GM23338 (cell line): ENCODE data around the gene NOTO. TPM values are rescaled to one million over a fixed set of nuclear protein-coding genes. Genes with fewer than 3 reads are reported as not detected.

Source experiments
- ATAC-seq: fragments of 200-7000 bp; cut with Tn5 transposase; 3 replicates; pipeline ENCODE4 v1.9.1; 2020
- DNase-seq: peaks from one replicate; pipeline ENCODE4 v3.0.0-alpha.2; 2015; ENCODE audit warnings: low spot score
- H2AFZ ChIP-seq: fragments of 200-600 bp; sonication (generic); 2 replicates; pipeline ENCODE4 v1.8.0; 2016; ENCODE audit warnings: antibody characterized with exemption, mild to moderate bottlenecking, moderate library complexity
- H3F3A ChIP-seq: fragments of 200-600 bp; sonication (generic); replicated peaks from 2 replicates; pipeline ENCODE4 v1.8.0; 2017; ENCODE audit warnings: antibody characterized with exemption, mixed run types, low read depth
- H3K27ac ChIP-seq: fragments of 200-600 bp; sonication (generic); 2 replicates; pipeline ENCODE4 v1.6.1; 2016; ENCODE audit warnings: low read depth
- H3K27me3 ChIP-seq: fragments of 200-600 bp; sonication (generic); 2 replicates; pipeline ENCODE4 v1.8.0; 2016; ENCODE audit warnings: mild to moderate bottlenecking, mixed run types, moderate library complexity; ENCODE audit not compliant: insufficient read depth
- H3K36me3 ChIP-seq: fragments of 200-600 bp; sonication (generic); 2 replicates; pipeline ENCODE4 v1.8.0; 2016; ENCODE audit warnings: mild to moderate bottlenecking; ENCODE audit not compliant: insufficient read depth
- H3K4me1 ChIP-seq: fragments of 200-600 bp; sonication (generic); 2 replicates; pipeline ENCODE4 v1.8.0; 2016; ENCODE audit warnings: mild to moderate bottlenecking, moderate library complexity; ENCODE audit not compliant: insufficient read depth
- H3K4me2 ChIP-seq: fragments of 200-600 bp; sonication (generic); 2 replicates; pipeline ENCODE4 v1.7.1; 2017; ENCODE audit warnings: mixed run types
- H3K4me3 ChIP-seq: fragments of 200-600 bp; sonication (generic); 2 replicates; pipeline ENCODE4 v1.6.1; 2016; ENCODE audit warnings: mixed run types
- H3K79me2 ChIP-seq: fragments of 200-600 bp; sonication (generic); replicated peaks from 2 replicates; pipeline ENCODE4 v1.8.0; 2017; ENCODE audit warnings: mild to moderate bottlenecking; ENCODE audit not compliant: insufficient read depth
- H3K9me2 ChIP-seq: fragments of 200-600 bp; sonication (generic); 2 replicates; pipeline ENCODE4 v1.8.0; 2017; ENCODE audit not compliant: insufficient read depth
- H4K20me1 ChIP-seq: fragments of 200-600 bp; sonication (generic); replicated peaks from 2 replicates; pipeline ENCODE4 v1.8.0; 2017; ENCODE audit warnings: mild to moderate bottlenecking; ENCODE audit not compliant: insufficient read depth
- H3K27ac Mint-ChIP-seq: 2 replicates; pipeline ENCODE4 v1.8.0; 2020; ENCODE audit warnings: inconsistent platforms, mild to moderate bottlenecking, moderate library complexity, mixed read lengths
- H3K27me3 Mint-ChIP-seq: 3 replicates; pipeline ENCODE4 v1.8.0; 2022; ENCODE audit warnings: low read depth, mild to moderate bottlenecking, moderate library complexity, mixed read lengths, inconsistent platforms; ENCODE audit not compliant: insufficient read depth, poor library complexity
- H3K36me3 Mint-ChIP-seq: 3 replicates; pipeline ENCODE4 v1.8.0; 2021; ENCODE audit warnings: low read depth, mild to moderate bottlenecking, inconsistent platforms, moderate library complexity, mixed read lengths
- H3K4me1 Mint-ChIP-seq: 3 replicates; pipeline ENCODE4 v1.8.0; 2020; ENCODE audit warnings: mild to moderate bottlenecking, inconsistent platforms, mixed read lengths
- H3K4me3 Mint-ChIP-seq: 3 replicates; pipeline ENCODE4 v1.8.0; 2021; ENCODE audit warnings: moderate library complexity, mild to moderate bottlenecking, inconsistent platforms, mixed read lengths
- H3K9me3 Mint-ChIP-seq: 3 replicates; pipeline ENCODE4 v1.8.0; 2020; ENCODE audit warnings: moderate library complexity, mild to moderate bottlenecking, inconsistent platforms, mixed read lengths
- CREB1 ChIP-seq: fragments of 250-450 bp; sonication (Bioruptor Pico); IDR thresholded peaks from 2 replicates; pipeline ENCODE4 v1.5.0; 2020; ENCODE audit warnings: low read depth, mild to moderate bottlenecking, moderate library complexity
- EZH2 ChIP-seq: fragments of 200-600 bp; sonication (generic); IDR thresholded peaks from one replicate; pipeline ENCODE4 v1.8.0; 2017; ENCODE audit warnings: antibody characterized with exemption, mild to moderate bottlenecking, low read depth; ENCODE audit not compliant: unreplicated experiment
- EZH2phosphoT487 ChIP-seq: fragments of 200-600 bp; sonication (generic); IDR thresholded peaks from one replicate; pipeline ENCODE4 v1.8.1; 2018; ENCODE audit warnings: antibody characterized with exemption; ENCODE audit not compliant: unreplicated experiment
- NANOG ChIP-seq: IDR thresholded peaks from 2 replicates; pipeline ENCODE4 v1.6.1; 2016; ENCODE audit warnings: antibody characterized with exemption, borderline replicate concordance
- ZNF114 ChIP-seq: fragments of 250-450 bp; sonication (Bioruptor Pico); IDR thresholded peaks from 2 replicates; pipeline ENCODE4 v1.5.0; 2020; ENCODE audit warnings: mild to moderate bottlenecking, moderate library complexity
- ZNF331 ChIP-seq: fragments of 250-450 bp; sonication (Bioruptor Pico); IDR thresholded peaks from 2 replicates; pipeline ENCODE4 v1.5.0; 2020; ENCODE audit warnings: low read depth, mild to moderate bottlenecking, moderate library complexity
- polyA plus RNA-seq: library from polyadenylated mRNA; unstranded; fragments of >200 nt; fragmentation: Nextera tagmentation; extraction: Ambion mirVana; gene quantifications from 2 replicates; pipeline ENCODE4 v1.2.1, GENCODE V29; 2016
- total RNA-seq: library from RNA; depleted of rRNA; stranded (reverse); fragments of >200 nt; shearing (Covaris generic); gene quantifications from 2 replicates; pipeline ENCODE4 v1.2.3, GENCODE V29; 2014
- TF ChIP-seq, protein P1 (sequence below), 2 experiments: fragments of 200-600 bp in 1 of 2; sonication (generic) in 1 of 2; conservative IDR thresholded peaks; 2 replicates each; pipeline versions ENCODE4 v1.5.1 to v1.6.1; 2016 to 2017; ENCODE audit warnings: antibody characterized with exemption in 2 of 2, low read depth in 2 of 2, mild to moderate bottlenecking in 2 of 2, moderate library complexity in 1 of 2
- TF ChIP-seq, protein P2 (sequence below): IDR thresholded peaks from one replicate; pipeline ENCODE4 v1.6.1; 2018; ENCODE audit warnings: antibody characterized with exemption; ENCODE audit not compliant: unreplicated experiment
- TF ChIP-seq, protein P3 (sequence below): IDR thresholded peaks from 2 replicates; pipeline ENCODE4 v1.6.1; 2016; ENCODE audit warnings: antibody characterized with exemption

NOTO gene
- total and polyA plus RNA-seq, 2 experiments from 2014 or later = 0.06 to 0.73 TPM

DNA sequence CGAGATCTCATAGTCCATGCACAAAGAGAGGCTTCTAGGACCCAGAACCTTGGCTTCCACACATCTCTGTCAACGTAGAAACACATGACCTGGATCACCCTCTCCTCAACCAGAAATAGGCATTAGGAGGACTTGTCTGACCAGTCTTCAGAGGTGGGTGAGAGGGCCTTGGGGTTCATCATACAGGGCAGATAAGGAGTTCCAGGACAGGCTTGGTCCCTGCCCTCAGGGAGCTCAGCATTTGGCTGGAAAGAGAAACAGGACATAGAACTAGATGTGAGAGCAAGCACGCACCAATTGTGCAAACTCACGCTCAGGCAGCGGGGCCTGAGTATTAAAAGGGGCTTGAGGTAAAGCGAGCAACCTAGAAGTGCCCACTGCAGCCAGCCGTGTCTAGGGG lies 28.6 kb upstream of the NOTO start:
- H3K4me1 Mint-ChIP-seq = peaks cover 29% of the 10 kb centered on the region

DNA sequence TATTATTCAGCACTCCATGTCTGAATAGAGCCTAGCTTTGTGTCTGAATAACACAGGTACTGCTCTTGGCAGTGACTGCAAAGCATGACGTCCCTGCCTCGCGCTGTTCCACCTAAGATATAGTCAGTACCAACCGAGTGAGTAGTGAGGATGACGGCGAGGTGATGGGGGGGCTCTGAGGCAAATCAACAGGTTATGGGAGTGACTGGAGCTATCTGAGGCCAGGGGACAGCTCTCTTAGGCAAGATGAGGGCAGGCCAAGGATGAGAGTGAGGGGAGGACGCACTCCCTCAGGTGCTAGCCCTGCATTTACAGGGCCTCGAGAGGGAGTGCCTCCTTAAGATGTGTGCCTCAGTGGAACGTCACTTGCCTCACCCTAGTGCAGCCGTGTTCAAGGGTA lies 28.1 kb upstream of the NOTO start:
- DNase-seq (no peak), ATAC-seq (no peak)
- peaks cover 58% of the 10 kb centered on the region for H3K27me3 Mint-ChIP-seq
- no peaks in the 10 kb centered on the region for H3K9me2 ChIP-seq
- H4K20me1 ChIP-seq = no peaks in the 10 kb centered on the region
- no peaks in the 10 kb centered on the region for H3K36me3 Mint-ChIP-seq
- H3K4me1 Mint-ChIP-seq = peaks cover 27% of the 10 kb centered on the region
- no peak overlapping the region for H3K4me2 ChIP-seq
- no peak overlapping the region for H3K4me3 ChIP-seq
- no peak overlapping the region for H3K27ac ChIP-seq
- H3K4me1 ChIP-seq = peaks cover 17% of the 10 kb centered on the region
- peaks cover 3% of the 10 kb centered on the region; the same call in 1 of the 2 replicates for H3F3A ChIP-seq
- no peaks in the 10 kb centered on the region for H3K36me3 ChIP-seq
- no peak overlapping the region for H3K27ac Mint-ChIP-seq
- no peak overlapping the region for H3K4me3 Mint-ChIP-seq
- H2AFZ ChIP-seq = no peak overlapping the region
- H3K27me3 ChIP-seq = peaks cover 69% of the 10 kb centered on the region
- no peaks in the 10 kb centered on the region for H3K79me2 ChIP-seq
- H3K9me3 Mint-ChIP-seq = no peaks in the 10 kb centered on the region
- no peak for TF ChIP-seq EZH2phosphoT487
- TF ChIP-seq ZNF331 (CRISPR knock-in tag) = no peak
- no peak for TF ChIP-seq CREB1
- TF ChIP-seq, protein P1, sequence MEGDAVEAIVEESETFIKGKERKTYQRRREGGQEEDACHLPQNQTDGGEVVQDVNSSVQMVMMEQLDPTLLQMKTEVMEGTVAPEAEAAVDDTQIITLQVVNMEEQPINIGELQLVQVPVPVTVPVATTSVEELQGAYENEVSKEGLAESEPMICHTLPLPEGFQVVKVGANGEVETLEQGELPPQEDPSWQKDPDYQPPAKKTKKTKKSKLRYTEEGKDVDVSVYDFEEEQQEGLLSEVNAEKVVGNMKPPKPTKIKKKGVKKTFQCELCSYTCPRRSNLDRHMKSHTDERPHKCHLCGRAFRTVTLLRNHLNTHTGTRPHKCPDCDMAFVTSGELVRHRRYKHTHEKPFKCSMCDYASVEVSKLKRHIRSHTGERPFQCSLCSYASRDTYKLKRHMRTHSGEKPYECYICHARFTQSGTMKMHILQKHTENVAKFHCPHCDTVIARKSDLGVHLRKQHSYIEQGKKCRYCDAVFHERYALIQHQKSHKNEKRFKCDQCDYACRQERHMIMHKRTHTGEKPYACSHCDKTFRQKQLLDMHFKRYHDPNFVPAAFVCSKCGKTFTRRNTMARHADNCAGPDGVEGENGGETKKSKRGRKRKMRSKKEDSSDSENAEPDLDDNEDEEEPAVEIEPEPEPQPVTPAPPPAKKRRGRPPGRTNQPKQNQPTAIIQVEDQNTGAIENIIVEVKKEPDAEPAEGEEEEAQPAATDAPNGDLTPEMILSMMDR (conservative IDR thresholded peaks at IDR 0.05; ENCODE audit: low read depth in 2 of 2) = no peak
- TF ChIP-seq, protein P2, sequence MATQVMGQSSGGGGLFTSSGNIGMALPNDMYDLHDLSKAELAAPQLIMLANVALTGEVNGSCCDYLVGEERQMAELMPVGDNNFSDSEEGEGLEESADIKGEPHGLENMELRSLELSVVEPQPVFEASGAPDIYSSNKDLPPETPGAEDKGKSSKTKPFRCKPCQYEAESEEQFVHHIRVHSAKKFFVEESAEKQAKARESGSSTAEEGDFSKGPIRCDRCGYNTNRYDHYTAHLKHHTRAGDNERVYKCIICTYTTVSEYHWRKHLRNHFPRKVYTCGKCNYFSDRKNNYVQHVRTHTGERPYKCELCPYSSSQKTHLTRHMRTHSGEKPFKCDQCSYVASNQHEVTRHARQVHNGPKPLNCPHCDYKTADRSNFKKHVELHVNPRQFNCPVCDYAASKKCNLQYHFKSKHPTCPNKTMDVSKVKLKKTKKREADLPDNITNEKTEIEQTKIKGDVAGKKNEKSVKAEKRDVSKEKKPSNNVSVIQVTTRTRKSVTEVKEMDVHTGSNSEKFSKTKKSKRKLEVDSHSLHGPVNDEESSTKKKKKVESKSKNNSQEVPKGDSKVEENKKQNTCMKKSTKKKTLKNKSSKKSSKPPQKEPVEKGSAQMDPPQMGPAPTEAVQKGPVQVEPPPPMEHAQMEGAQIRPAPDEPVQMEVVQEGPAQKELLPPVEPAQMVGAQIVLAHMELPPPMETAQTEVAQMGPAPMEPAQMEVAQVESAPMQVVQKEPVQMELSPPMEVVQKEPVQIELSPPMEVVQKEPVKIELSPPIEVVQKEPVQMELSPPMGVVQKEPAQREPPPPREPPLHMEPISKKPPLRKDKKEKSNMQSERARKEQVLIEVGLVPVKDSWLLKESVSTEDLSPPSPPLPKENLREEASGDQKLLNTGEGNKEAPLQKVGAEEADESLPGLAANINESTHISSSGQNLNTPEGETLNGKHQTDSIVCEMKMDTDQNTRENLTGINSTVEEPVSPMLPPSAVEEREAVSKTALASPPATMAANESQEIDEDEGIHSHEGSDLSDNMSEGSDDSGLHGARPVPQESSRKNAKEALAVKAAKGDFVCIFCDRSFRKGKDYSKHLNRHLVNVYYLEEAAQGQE = no peak
- no peak for TF ChIP-seq NANOG
- TF ChIP-seq EZH2 = no peak
- no peak for TF ChIP-seq ZNF114
- TF ChIP-seq, protein P3, sequence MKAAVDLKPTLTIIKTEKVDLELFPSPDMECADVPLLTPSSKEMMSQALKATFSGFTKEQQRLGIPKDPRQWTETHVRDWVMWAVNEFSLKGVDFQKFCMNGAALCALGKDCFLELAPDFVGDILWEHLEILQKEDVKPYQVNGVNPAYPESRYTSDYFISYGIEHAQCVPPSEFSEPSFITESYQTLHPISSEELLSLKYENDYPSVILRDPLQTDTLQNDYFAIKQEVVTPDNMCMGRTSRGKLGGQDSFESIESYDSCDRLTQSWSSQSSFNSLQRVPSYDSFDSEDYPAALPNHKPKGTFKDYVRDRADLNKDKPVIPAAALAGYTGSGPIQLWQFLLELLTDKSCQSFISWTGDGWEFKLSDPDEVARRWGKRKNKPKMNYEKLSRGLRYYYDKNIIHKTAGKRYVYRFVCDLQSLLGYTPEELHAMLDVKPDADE = no peak

More for the DNA sequence above, 28.6 kb upstream of the NOTO start:
- Mint-ChIP-seq H3K27me3 (peaks cover 59% of the 10 kb centered on the region), H3K9me3 (no peaks in the 10 kb centered on the region), H3K36me3 (no peaks in the 10 kb centered on the region), H3K27ac (no peak overlapping the region), H3K4me3 (no peak overlapping the region; the same call in 2 of the 3 replicates)
- DNase-seq (no peak), ATAC-seq (no peak)
- no peaks in the 10 kb centered on the region for H3K36me3 ChIP-seq
- peaks cover 3% of the 10 kb centered on the region; the same call in 1 of the 2 replicates for H3F3A ChIP-seq
- peaks cover 64% of the 10 kb centered on the region for H3K27me3 ChIP-seq
- no peaks in the 10 kb centered on the region for H3K79me2 ChIP-seq
- TF ChIP-seq ZNF331 (CRISPR knock-in tag) = no peak
- H3K9me2 ChIP-seq = no peaks in the 10 kb centered on the region
- no peak overlapping the region for H3K4me2 ChIP-seq
- H3K27ac ChIP-seq = no peak overlapping the region
- H3K4me1 ChIP-seq = peaks cover 17% of the 10 kb centered on the region
- no peaks in the 10 kb centered on the region for H4K20me1 ChIP-seq
- no peak overlapping the region for H3K4me3 ChIP-seq
- no peak overlapping the region for H2AFZ ChIP-seq
